MCF 10A (cell line): ENCODE measurements around the gene JAK2. TPM values are rescaled to one million over a fixed set of nuclear protein-coding genes. Genes with fewer than 3 reads are reported as not detected.

Source experiments
- BruUV-seq: library from RNA; stranded (reverse); fragments of 400-500 nt; replicated peaks from 2 replicates; lab custom pipeline; 2021; lab: Mats Ljungman, UMichigan
- CTCF ChIA-PET: fragments of 300-600 bp; sonication (Branson Sonifier 250); formaldehyde crosslinking; extraction: SDS; loops from one replicate; lab custom pipeline; 2021; ENCODE audit warnings: antibody characterized with exemption, inconsistent platforms; lab: Yijun Ruan, JAX
- POLR2A ChIA-PET: fragments of 300-600, 350-650 bp; sonication (Branson Sonifier 250); formaldehyde crosslinking; extraction: SDS; loops from one replicate; lab custom pipeline; 2020; ENCODE audit warnings: antibody characterized with exemption, inconsistent platforms; lab: Yijun Ruan, JAX
- DNase-seq: peaks from one replicate; pipeline ENCODE4 v3.0.0-alpha.2; 2018; ENCODE audit not compliant: unreplicated experiment
- H3K27ac Mint-ChIP-seq: one replicate; pipeline ENCODE4 v1.8.0; 2022; ENCODE audit warnings: mild to moderate bottlenecking, low read depth, mixed read lengths; ENCODE audit not compliant: unreplicated experiment
- H3K27me3 Mint-ChIP-seq: one replicate; pipeline ENCODE4 v1.8.0; 2022; ENCODE audit warnings: mixed read lengths; ENCODE audit not compliant: insufficient read depth, unreplicated experiment
- H3K36me3 Mint-ChIP-seq: one replicate; pipeline ENCODE4 v1.8.0; 2022; ENCODE audit warnings: mild to moderate bottlenecking, moderate library complexity, mixed read lengths; ENCODE audit not compliant: insufficient read depth, unreplicated experiment
- H3K4me1 Mint-ChIP-seq: one replicate; pipeline ENCODE4 v1.8.0; 2022; ENCODE audit warnings: mixed read lengths; ENCODE audit not compliant: insufficient read depth, unreplicated experiment
- H3K4me3 Mint-ChIP-seq: one replicate; pipeline ENCODE4 v1.8.0; 2022; ENCODE audit warnings: mild to moderate bottlenecking, moderate library complexity, mixed read lengths; ENCODE audit not compliant: unreplicated experiment
- H3K9me3 Mint-ChIP-seq: one replicate; pipeline ENCODE4 v1.8.0; 2022; ENCODE audit warnings: mixed read lengths; ENCODE audit not compliant: unreplicated experiment
- intact Hi-C: fragments of 100-400 bp; cut with micrococcal nuclease; formaldehyde crosslinking; loops from 2 replicates; pipeline ENCODE4 v1.14.1; 2022
- total RNA-seq: library from RNA; stranded (reverse); gene quantifications from 2 replicates; pipeline ENCODE4 v1.2.3, GENCODE V29; 2022
- TF ChIP-seq, protein P1 (sequence below): fragments of 200-600 bp; IDR thresholded peaks from one replicate; pipeline ENCODE4 v1.8.0; 2022; ENCODE audit warnings: antibody characterized with exemption, mild to moderate bottlenecking; ENCODE audit not compliant: unreplicated experiment

JAK2 gene
- total RNA-seq, 1 experiment from 2014 or later: 4.3 TPM

DNA sequence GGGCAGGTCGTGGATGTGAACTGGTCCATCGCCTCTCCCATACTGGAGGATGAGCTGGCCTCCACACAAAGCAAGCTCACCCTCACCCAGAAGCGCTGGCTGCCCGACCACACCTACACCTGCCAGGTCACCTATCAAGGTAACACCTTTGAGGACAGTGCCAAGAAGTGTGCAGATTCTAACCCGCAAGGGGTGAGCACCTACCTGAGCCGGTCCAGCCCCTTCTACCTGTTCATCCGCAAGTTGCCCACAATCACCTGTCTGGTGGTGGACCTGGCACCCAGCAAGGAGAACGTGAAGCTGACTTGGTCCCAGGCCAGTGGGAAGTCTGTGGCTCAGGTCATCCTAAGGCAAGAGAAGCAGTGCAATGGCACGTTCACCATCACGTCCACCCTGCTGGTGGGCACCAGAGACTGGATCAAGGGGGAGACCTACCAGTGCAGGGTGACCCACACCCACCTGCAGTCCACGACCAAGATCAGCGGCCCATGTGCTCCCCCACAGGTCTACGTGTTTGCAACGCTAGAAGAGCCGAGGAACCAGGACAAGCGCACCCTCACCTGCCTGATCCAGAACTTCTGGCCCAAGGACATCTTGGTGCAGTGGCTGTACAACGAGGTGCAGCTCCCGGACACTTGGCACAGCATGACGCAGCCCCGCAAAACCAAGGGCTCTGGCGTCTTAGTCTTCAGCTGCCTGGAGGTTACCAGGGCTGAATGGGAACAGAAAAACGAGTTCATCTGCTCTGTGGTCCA is 129.1 kb downstream of the JAK2 start:
- ChIA-PET POLR2A (no interaction called here), CTCF (no interaction called here)
- H3K9me3 Mint-ChIP-seq: no peaks in the 10 kb centered on the region
- peaks cover 10% of the 10 kb centered on the region for H3K36me3 Mint-ChIP-seq
- TF ChIP-seq, protein P1, sequence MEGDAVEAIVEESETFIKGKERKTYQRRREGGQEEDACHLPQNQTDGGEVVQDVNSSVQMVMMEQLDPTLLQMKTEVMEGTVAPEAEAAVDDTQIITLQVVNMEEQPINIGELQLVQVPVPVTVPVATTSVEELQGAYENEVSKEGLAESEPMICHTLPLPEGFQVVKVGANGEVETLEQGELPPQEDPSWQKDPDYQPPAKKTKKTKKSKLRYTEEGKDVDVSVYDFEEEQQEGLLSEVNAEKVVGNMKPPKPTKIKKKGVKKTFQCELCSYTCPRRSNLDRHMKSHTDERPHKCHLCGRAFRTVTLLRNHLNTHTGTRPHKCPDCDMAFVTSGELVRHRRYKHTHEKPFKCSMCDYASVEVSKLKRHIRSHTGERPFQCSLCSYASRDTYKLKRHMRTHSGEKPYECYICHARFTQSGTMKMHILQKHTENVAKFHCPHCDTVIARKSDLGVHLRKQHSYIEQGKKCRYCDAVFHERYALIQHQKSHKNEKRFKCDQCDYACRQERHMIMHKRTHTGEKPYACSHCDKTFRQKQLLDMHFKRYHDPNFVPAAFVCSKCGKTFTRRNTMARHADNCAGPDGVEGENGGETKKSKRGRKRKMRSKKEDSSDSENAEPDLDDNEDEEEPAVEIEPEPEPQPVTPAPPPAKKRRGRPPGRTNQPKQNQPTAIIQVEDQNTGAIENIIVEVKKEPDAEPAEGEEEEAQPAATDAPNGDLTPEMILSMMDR: no peak
- BruUV-seq: no TSS peak
- no peaks in the 10 kb centered on the region for H3K4me1 Mint-ChIP-seq
- intact Hi-C loops: no loop called here
- H3K27ac Mint-ChIP-seq: no peak overlapping the region
- H3K4me3 Mint-ChIP-seq: no peak overlapping the region
- no peaks in the 10 kb centered on the region for H3K27me3 Mint-ChIP-seq
- DNase-seq: no peak

GRCh38 chr9:5122116-5122515 is 137.0 kb downstream of the JAK2 start:
- no peaks in the 10 kb centered on the region for H3K9me3 Mint-ChIP-seq
- intact Hi-C loops: no loop called here
- no peaks in the 10 kb centered on the region for H3K27me3 Mint-ChIP-seq
- H3K36me3 Mint-ChIP-seq: peaks cover 10% of the 10 kb centered on the region
- no peak overlapping the region for H3K27ac Mint-ChIP-seq
- no peak for DNase-seq
- no peaks in the 10 kb centered on the region for H3K4me1 Mint-ChIP-seq
- POLR2A ChIA-PET: interaction anchor here (0.6 kb wide), 1 partner anchor 253 kb away, joined by 3 read pairs; no protein-coding TSS in a partner anchor
- CTCF ChIA-PET: interaction anchor here (0.6 kb wide), 1 partner anchor 9 kb away, joined by 5 read pairs; no protein-coding TSS in a partner anchor
- no TSS peak for BruUV-seq
- H3K4me3 Mint-ChIP-seq: no peak overlapping the region
- TF ChIP-seq, protein P1: no peak

DNA sequence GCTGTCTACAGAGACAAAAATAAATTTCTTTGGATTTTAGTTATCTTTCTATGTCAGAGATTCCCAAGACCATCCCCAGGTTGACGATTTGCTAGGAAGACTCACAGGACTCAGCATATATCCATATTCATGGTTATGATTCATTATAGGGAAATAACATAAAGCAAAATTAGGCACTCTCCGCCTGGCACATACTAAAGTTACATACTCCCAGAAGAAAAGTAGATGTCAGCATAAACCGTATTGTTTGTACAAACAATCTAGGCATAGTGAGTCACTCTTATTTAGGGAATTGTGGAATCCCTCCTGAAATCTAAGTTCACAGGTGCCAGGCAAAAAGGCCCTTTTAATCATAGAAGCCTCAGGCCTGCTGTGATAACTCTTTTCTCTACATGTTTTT is 137.4 kb downstream of the JAK2 start:
- H3K9me3 Mint-ChIP-seq: no peaks in the 10 kb centered on the region
- no peaks in the 10 kb centered on the region for H3K4me1 Mint-ChIP-seq
- BruUV-seq: no TSS peak
- TF ChIP-seq, protein P1: no peak
- H3K36me3 Mint-ChIP-seq: peaks cover 10% of the 10 kb centered on the region
- ChIA-PET CTCF (no interaction called here), POLR2A (interaction anchor here (0.6 kb wide), 1 partner anchor 253 kb away, joined by 3 read pairs; no protein-coding TSS in a partner anchor)
- no peak overlapping the region for H3K27ac Mint-ChIP-seq
- peak; percentile 24 for DNase-seq
- H3K27me3 Mint-ChIP-seq: no peaks in the 10 kb centered on the region
- no peak overlapping the region for H3K4me3 Mint-ChIP-seq
- intact Hi-C loops: no loop called here

- ChIA-PET POLR2A (no interaction called here), CTCF (no interaction called here)
- Mint-ChIP-seq H3K27ac (no peak overlapping the region), H3K27me3 (no peaks in the 10 kb centered on the region), H3K9me3 (peaks cover 8% of the 10 kb centered on the region), H3K4me1 (peaks cover 6% of the 10 kb centered on the region), H3K36me3 (no peaks in the 10 kb centered on the region), H3K4me3 (no peak overlapping the region)
- intact Hi-C loops: no loop called here
- DNase-seq: no peak
- no TSS peak for BruUV-seq
- TF ChIP-seq, protein P1: no peak
Observed at GRCh38 chr9:5140151-5140550, 155.1 kb downstream of the JAK2 start.
